Measurements from ENCODE around the gene ATOX1.

Gene ATOX1

GRCh38 chr5:151766975-151767374, 8.5 kb upstream of the ATOX1 start:
- DNase-seq: no peak

GRCh38 chr5:151764801-151765200, 6.4 kb upstream of the ATOX1 start:
- DNase-seq: no peak

GRCh38 chr5:151758141-151758429, 346 bp downstream of the ATOX1 start:
- peak in 1 of 2 experiments; percentile 24 for DNase-seq

- DNase-seq: peak; percentile 34 to 38
These were observed 944 bp downstream of the ATOX1 start for GRCh38 chr5:151757233-151758140.

GRCh38 chr5:151755383-151755782, 3.0 kb downstream of the ATOX1 start:
- DNase-seq: no peak

- DNase-seq: no peak
These were observed 6.8 kb downstream of the ATOX1 start for GRCh38 chr5:151751593-151751992.

GRCh38 chr5:151751091-151751490, 7.3 kb downstream of the ATOX1 start:
- DNase-seq: no peak

- no peak for DNase-seq
These were observed 8.3 kb downstream of the ATOX1 start for GRCh38 chr5:151750121-151750520.

- DNase-seq: peak; percentile 33 to 51
These were observed 13.2 kb downstream of the ATOX1 start for GRCh38 chr5:151745071-151745705.

- no peak for DNase-seq
These were observed 14.9 kb downstream of the ATOX1 start for GRCh38 chr5:151743530-151743929.

GRCh38 chr5:151742870-151743294, 15.5 kb downstream of the ATOX1 start:
- no peak for DNase-seq

- DNase-seq: no peak
These were observed 16.6 kb downstream of the ATOX1 start for GRCh38 chr5:151741678-151742423.

- DNase-seq: no peak
These were observed 17.5 kb downstream of the ATOX1 start for GRCh38 chr5:151740958-151741373.

- DNase-seq: peak; percentile 40 to 54
These were observed 18.0 kb downstream of the ATOX1 start for GRCh38 chr5:151740336-151740942.

GRCh38 chr5:151739939-151740335, 18.5 kb downstream of the ATOX1 start:
- DNase-seq: no peak

- no peak for DNase-seq
These were observed 19.0 kb downstream of the ATOX1 start for GRCh38 chr5:151739395-151739794.

GRCh38 chr5:151738125-151738848, 20.1 kb downstream of the ATOX1 start:
- no peak for DNase-seq

- DNase-seq: no peak
These were observed 21.0 kb downstream of the ATOX1 start for GRCh38 chr5:151737431-151737830.

GRCh38 chr5:151735646-151736045, 22.8 kb downstream of the ATOX1 start:
- no peak for DNase-seq

- DNase-seq: no peak
These were observed 24.4 kb downstream of the ATOX1 start for GRCh38 chr5:151734064-151734408.

GRCh38 chr5:151733358-151734063, 24.9 kb downstream of the ATOX1 start:
- no peak for DNase-seq

GRCh38 chr5:151730381-151730780, 28.1 kb downstream of the ATOX1 start:
- DNase-seq: no peak

Measured in activated CD4-positive, alpha-beta T cell treated with anti-CD3 and anti-CD28 coated beads, Interleukin-2, amount 50 U/mL, for 48 hours (primary cell).